Medulla oblongata (tissue), 1 donor: Measurements from ENCODE around the gene DOC2B.

Experiments
- DNase-seq: peaks from one replicate; pipeline ENCODE4 v3.0.0-alpha.2; 2015; ENCODE audit errors: extremely low spot score

The DOC2B gene

DNA sequence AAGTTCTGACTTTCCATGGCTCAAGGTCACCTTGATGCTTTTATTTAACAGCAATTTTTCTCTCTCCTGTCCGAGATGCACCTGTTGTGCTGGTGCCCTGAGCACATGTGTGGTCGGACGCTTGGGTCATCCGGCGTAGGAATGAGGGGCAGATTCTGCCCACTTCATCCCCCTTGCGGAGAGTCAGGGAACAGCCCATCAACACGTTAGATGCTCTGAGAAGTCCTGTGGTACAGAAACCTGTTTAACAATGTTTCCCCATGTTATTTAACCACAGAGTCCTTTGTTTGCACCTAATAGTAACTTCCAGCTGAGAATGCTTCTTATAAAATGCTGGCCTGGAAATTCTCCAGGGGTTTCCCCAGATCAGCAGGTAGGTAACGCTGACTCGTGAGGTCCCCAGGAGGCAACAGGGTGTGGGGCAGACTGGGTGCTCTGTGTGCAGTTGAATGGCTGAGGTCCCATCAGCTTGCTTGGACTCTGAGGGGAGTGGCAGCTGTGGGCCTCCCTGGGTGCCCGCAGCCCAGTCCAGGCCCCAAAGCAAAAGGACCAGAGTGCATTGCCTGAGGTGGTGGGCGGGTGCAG is 17.8 kb downstream of the DOC2B start:
- DNase-seq: no peak

DNA sequence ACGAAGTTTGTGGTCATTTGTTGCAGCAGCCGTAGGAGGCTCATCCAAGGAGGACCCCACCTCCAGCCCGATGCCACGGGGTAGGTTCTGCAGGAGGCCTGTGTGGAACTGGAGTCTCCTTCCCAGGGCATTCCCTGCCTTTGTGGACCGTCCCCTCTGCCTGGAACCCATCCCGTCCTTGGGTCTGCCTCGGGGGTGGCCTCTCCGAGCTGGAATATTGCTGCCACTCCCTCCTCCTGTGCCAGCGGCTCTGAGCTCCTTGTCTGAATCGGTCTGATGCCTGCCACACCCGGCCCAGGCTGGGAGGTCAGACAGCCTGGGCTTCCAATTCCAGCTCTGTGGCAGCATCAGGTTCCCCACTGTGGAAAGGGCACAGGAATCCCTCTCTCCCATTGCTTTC is 18.8 kb downstream of the DOC2B start:
- DNase-seq: no peak

DNA sequence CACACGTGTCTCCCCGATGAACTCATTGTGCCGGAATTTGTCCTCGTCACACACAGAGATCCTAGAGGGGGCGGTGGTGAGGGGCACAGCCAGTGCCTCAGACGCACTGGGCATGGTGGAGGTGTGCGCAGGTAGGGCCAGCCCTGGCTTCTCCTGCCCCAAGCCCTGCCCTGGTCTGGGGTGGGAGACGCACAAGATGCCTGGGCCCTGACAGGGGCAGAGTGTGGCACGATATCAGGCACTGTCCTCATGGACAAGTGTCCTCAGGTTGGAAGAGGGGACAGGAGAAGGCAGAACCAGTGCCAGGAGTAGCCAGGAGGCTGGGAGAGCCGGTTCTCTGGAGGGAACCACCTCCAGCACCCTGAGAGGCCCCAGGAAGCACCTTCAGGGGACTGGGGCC is 20.0 kb downstream of the DOC2B start:
- no peak for DNase-seq

DNA sequence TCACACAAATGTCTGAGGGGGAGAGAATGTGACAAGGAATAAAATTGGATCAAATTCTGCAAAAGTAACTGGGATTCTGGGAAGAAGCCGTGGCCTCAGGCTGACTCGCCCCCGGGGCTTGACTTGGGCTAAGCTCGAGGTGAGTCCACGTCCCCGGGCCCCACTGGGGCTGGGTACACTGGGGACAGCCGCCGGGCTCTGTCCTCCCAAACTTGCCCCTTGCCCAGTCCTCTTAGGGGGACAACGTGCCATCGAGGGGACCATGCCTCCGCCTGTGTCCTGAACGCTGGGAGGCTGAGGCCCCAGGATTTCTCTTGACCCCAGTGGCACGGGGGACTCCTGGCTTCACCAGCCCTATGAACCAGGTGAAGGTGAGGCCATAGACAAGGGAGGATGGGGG is 21.1 kb downstream of the DOC2B start:
- no peak for DNase-seq

DNA sequence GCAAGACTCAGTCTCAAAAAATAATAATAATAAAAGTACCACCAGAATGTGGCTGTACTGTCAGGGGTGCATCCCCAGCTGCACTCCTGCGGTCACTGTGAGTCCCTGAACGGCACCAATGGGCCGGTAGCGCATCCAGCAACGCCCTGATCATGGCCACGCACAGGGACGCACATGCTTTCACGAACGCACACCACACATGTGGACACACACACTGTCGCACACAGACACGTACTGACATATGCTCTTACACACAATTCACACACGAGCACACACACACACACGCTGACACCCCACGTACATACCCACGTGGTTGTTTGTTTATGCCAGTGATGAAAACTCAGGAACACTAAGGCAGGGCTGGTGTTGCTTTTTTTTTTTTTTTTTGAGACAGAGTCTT is 21.8 kb downstream of the DOC2B start:
- no peak for DNase-seq

DNA sequence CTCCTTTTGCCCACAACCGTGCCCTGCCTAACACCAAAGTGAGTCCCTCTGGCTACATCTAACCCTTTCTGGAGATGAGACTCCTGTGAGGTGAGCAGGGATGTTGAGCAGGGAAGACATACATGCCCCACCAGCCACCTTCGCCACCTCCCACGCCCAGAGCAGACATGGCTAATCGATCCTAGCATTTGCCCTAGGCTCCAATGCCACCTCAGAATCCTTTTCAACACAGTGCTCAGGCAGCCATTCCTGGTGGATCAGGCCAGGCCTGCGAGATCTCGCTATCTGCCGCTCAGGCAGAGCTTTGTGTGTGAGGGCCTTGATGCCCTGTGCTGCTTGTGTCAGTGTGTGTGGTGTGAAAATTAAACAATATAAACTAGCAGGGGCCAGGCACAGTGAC is 23.1 kb downstream of the DOC2B start:
- no peak for DNase-seq

DNA sequence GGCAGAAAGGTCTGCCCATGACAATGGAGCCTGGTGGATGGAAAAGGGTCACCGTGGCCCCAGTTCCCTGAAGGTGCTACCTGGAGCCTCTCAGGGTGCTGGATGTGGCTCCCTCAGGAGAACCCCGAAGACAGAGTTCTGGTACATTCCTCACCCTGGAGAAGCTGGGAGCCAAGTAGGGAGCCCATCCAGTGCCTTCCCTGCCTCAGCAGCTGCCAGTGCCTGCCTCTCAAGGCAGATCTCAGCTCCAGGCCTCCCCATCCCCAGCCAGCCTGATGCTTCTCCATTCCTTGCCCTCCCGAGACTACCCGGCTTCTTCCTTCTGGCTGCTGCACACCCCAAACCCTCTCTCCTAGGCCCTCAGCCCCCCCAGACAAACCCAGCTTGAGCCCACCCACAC is 23.5 kb downstream of the DOC2B start:
- DNase-seq: no peak

DNA sequence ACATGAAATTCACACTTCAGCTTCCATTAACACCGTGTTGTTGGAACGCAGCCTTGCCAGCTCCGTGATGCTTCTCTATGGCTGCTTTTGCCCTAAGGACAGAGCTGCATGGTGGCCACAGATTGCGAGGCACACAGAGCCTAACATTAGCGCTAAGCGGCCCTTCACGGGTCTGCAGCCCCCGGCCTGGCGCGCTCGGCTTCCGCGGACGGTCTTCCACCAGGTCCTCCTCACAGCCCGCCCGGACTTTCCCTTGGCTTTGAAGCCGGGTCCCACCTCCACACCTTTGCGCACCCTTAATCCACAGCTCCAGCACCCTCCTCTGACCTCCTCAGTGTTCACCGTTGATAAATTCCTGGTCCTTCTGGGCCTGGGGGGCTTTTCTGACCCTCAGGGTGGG is 24.5 kb downstream of the DOC2B start:
- no peak for DNase-seq

DNA sequence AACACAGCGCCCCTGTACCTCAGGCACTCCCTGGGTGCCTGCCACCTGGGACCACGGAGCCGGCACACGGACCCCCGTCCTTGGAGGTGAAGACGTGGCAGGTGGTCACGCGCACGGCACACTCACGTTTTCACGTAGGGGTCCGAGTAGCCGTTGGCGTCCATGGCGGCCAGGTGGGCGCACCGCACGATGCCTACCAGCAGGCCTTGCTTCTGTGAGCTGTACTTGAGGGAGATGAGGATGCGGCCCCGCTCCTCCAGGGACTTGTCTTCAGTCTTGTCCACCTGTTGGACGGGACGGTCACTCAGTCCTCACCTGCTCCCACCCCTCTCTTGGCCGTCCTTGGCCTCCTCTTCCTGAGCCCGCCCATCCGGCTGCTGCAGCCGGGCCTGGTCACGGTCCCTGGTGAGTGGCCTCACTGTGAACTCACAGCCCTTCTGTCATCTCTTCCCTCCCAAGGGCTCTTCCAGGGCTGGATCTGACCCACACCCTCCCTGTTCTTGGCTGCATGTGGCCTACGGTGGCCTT is 25.3 kb downstream of the DOC2B start:
- DNase-seq: no peak

DNA sequence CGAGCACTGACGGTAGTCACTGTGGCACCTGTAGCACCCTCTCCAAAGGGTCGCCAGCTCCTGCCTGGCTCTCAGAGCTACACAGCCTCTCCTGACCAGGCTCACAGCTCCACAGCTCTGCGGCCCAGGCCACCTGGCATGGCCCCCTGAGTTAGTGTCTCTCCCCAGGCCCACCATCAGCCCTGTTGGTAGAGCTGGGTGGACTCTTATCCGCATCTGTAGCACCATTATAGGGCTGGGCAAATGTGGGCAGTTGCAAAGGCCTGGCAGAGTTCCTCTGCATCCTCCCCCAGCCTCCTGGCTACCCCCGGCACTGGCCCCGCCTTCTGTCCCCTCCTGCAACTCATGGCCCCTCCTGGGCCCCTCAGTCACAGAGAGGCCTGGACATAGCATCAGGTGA is 25.9 kb downstream of the DOC2B start:
- no peak for DNase-seq

DNA sequence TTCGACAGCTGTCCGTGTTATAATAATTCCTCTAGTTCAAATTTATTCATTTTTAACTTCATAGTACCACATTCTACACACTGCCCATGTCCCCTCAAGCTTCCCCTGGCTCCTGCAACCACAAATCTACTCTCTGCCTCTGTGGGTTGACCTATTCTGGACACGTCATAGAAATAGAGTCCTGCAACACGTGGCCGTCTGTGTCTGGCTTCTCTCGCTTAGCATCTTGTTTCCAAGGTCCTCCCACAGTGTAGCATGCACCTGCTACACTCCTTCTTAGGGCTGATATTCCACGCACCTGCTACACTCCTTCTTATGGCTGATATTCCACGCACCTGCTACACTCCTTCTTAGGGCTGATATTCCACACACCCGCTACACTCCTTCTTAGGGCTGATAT is 27.6 kb downstream of the DOC2B start:
- no peak for DNase-seq

DNA sequence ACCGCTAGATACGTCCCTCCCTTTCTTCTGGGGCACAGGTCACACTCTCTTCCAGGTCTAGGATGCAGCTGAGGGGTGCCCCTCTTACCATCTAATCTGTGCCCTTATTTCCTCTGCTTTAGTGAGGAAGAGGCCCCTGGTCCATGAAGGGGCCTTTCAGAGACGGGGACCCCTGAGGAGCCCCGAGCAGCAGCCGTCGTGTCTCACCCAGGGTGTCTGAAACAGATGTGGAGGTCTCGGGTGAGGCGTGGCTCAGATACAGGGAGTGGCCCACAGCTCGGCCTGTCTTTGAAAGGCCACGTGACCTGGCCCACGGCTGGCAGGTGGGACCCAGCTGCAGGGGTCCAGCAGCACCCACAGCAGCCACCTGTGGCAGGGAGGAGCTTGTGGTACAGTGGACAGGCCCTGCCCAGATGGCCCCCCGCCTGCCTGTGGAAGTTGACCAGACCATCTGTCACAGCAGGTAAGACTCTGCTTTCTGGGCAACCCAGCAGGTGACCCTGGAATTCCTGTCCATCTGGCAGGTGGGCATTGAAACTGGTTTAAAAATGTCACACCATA is 28.5 kb downstream of the DOC2B start:
- no peak for DNase-seq

DNA sequence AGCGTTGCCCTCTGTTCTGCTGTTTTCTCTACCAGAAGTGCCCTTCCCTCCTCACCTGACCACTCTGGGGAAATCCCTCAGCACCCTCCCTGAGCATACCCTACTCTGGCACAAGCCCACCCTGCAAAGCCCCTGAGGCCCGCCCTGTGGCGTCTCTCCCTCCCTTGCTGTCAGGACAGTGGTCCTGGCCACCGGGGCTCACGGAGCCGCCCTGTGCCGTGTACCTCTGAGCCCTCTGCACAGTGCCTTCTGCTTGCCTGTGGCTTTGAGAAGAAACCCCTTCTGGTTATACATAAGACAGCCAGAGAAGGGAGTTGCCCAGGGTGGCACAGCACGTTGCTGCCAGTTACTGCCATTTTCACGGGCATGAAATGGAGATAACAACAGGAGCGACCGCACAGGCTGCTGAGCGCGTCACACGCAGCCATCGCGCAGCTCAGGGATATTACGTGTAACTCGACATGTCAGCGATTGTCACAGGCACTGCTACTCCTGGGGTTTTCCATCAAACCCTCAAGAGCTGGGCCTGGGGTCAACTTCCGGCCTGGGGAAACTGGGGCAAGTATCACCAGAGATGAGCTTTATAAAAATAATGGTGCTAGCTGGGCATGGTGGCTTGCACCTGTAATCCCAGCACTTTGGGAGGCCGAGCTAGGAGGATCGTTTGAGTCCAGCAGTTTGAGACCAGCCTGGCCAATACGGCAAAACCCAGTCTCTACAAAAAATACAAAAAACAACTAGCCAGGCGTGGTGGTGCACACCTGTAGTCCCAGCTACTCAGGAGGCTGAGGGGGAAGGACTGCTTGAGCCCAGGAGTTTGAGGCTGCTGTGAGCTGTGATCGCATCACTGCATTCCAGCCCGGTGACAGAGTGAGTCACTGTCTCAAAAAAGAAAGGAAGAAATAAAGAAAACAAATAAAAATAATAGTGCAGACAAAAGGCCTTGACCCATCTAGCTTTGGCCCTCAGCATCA is 29.3 kb downstream of the DOC2B start:
- no peak for DNase-seq

DNA sequence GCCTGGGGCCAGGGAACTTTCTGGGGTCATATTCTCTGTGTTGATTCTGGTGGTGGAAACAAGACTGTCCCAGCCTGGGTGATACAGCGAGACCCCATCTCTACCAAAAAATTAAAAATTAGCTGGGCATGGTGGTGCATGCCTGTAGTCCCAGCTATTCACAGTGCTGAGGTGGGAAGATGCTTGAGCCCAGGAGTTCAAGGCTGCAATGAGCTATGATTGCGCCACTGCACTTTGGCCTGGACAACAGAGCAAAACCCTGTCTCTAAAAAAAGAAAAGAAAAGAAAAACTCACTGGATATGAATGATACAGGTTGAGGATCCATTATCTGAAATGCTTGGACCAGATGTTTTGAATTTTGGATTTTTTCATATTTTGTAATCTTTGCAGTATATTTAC is 30.4 kb downstream of the DOC2B start:
- no peak for DNase-seq

DNA sequence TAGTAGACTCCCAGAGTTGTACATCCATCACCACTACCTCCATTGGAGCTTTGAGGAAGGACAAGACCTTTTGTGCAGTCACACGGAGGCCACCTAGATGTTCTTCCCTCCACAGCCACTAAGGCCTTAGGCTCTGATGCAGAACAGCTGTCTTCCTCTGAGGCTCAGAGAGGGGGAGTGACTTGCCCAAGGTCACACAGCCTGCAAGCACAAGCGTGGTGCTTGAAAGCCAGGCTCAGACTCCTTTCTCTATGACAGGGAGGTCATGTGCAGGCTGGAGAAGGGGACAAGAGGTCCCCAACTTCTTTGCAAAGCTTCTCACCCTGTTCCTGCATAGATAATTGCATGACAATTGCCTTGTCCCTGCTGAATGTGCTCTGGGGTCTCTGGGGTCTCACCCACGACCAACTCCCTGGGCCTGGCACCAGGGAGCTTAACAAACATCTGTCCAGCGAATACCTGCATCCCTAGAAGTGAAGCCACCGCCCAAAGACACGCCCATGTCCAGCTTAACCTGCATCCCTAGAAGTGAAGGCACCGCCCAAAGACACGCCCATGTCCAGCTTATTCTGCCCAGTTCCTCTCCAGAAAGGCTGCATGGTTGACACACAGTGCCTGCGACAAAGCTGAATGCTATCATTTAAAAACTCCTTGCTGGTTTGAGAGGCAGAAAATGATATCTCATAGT is 31.4 kb downstream of the DOC2B start:
- no peak for DNase-seq

DNA sequence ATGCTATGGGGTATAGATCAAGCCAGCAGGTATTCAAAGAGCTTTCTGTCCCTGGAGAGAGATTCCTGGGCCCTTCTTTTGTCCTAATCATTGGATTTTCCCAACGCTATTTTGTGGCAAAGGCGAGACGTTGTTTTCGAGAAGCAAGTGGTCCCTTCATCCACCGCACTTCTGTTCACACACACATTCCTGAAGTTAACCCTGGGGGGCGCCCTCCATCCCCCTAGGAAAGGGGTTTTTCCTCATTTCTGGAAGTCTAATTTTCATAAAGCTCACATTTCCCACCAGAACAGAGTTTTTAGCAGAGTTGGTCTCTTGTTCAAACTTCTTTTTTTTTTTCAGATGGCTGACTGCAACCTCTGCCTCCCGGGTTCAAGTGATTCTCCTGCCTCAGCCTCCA is 32.2 kb downstream of the DOC2B start:
- DNase-seq: no peak

DNA sequence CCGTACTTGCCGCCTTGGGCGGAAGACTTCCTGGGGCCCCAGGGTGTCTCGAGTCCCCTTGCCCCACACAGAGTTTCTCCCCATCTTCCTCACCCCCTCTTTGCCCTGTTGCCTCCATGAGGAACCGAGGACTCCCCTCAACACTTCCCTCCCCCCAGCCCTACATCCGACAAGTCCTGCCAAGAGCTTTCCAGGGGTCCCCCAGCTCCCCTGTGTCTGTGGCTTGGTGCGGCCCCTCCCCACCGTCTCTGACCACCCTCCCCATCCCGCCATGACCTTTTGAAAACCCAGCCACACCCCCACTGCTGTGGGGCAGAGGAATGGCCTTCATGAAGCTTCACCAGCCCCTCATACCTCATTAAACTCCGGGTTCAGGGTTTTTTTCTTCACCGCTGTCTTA is 32.7 kb downstream of the DOC2B start:
- no peak for DNase-seq

DNA sequence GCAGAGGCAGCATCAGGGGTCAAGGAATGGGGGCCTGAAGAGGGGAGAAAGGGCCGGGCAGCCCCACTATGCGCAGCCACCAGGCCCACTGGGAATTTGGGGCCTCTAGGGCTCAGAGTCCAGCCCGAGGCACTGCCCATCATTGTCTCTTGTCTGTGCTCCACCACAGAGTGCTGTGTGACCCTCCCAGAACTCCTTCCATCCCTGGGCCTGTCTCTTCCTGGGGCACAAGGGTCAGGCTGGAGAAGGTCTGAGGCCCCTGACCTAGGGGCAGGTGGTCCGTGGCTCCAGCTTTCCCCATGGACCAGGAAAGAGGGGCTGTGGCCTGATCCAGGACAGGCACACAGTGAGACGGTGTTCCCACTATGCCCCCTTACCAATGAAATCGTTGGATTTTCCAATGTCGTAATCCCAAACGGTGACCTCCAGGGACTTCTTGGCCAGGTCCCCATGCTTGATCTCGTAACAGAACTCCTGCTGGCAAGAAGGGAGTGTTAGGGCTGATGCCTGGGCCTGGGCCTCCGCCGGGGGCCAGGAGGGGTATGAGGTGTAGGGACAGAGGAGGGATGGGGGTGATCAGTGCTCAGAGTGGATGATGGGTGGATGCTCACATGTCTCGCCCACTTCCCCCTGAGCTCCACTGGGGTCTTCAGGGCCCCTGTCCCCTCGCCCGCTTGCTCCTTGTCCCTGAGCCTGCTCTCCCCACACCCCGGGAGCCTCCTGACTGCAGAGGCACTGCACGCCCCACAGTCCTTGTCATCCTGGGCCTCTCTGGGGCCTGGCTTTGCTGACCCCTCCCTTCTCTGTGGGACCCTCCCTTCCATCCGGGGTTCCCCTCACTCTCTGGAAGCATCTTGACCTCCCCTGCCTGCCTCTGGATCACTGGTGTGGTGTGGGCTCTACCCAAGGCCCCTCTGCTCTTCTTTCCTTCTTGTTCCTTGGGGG is 33.4 kb downstream of the DOC2B start:
- no peak for DNase-seq

DNA sequence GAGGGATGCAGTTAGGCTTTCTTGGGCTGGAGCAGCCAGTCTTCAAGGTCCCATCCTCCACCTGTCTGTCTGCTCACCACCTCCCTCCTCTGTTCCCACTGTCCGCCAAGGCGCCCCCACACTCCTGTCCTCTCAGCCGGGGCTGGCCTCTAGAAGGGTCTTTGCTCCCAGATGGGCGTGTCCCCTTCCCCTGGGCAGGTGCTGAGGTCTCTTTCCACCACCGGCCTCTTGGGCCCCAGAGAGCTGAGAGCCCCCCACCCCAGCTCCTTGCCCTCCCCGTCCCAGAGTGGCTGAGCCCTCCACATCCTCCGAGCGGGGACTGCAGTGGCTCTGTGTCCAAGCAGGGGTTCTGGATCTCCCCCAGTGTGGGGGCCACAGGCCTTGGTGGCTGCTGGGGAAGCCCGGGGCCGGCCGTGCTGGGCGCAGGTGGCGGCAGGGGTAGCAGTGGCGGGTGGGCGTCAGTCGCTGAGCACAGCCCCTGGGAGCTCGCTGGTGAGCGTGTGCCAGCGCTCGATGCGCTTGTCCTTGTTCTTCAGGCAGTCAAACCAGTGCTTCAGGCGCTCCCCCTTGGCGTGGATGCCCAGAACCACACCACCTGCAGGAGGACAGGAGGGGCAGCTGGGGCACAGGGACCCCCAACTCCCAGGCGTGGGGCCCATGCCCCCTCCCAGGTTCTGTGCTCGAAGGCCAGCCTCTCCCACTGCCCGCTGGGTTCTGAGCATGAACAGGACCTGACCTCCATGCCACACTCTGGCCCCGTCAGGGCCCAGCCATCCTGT is 34.3 kb downstream of the DOC2B start:
- no peak for DNase-seq

DNA sequence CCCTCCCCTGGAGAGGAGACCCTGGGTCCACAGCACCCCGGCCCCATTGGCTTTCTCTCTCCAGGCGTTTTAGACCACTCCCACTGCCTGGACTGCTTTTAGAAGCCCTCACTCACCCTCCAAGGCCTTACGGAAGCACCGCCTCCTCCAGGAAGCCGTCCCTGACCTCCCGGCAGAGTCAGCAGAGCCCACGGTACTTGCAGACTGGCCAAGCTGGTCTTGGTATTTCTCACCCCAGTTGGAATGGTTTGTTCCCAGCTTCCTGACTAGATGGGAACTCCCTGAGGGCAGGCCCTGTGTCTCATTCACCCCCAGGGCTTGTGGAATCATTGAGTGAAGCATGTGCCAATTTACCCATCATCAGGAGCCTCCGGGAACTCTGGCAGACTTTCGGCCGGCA is 34.9 kb downstream of the DOC2B start:
- no peak for DNase-seq
